ENCODE measurements around the gene NGEF. TPM values are rescaled to one million over a fixed set of nuclear protein-coding genes. Genes with fewer than 3 reads are reported as not detected.

The NGEF gene
- total RNA-seq, 1 experiment from 2014 or later, result 1.9 TPM

- H3K14ac ChIP-seq (ENCODE audit: insufficient read depth, low read length), result no peak overlapping the region
- no peaks in the 10 kb centered on the region for H4K20me1 ChIP-seq (ENCODE audit: control insufficient read depth, insufficient read depth, insufficient read length)
- H4K5ac ChIP-seq (ENCODE audit: insufficient read length, low read depth, low read length), result no peak overlapping the region
- H3K23me2 ChIP-seq (ENCODE audit: insufficient read length, low read depth, low read length, poor library complexity, severe bottlenecking), result no peaks in the 10 kb centered on the region
- no peak overlapping the region for H4K91ac ChIP-seq (ENCODE audit: insufficient read length, low read depth, low read length)
- Mint-ChIP-seq H3K4me3 (no peak overlapping the region), H3K27ac (no peak overlapping the region; a peak in 1 of 7 replicates), H3K36me3 (ENCODE audit: insufficient read depth in 1 of 3, low read depth in 3 of 3) (no peaks in the 10 kb centered on the region), H3K9me3 (no peaks in the 10 kb centered on the region), H3K27me3 (ENCODE audit: low read depth) (peaks cover 2% of the 10 kb centered on the region), H3K4me1 (no peaks in the 10 kb centered on the region)
- WGBS (ENCODE audit: extremely low coverage, insufficient read length, low lambda C conversion rate), result no CpG with 5 or more reads among the region's 6 CpGs
- no peaks in the 10 kb centered on the region for H3K9me3 ChIP-seq (ENCODE audit: control insufficient read depth, low read depth, low read length)
- no peak overlapping the region for H4K8ac ChIP-seq (replicated peaks; ENCODE audit: insufficient read length, low read depth, low read length)
- H3K9ac ChIP-seq (ENCODE audit: extremely low read depth, insufficient read length, low read length), result no peak overlapping the region
- DNase-seq, result peak; percentile 13
- TF ChIP-seq, protein P1, sequence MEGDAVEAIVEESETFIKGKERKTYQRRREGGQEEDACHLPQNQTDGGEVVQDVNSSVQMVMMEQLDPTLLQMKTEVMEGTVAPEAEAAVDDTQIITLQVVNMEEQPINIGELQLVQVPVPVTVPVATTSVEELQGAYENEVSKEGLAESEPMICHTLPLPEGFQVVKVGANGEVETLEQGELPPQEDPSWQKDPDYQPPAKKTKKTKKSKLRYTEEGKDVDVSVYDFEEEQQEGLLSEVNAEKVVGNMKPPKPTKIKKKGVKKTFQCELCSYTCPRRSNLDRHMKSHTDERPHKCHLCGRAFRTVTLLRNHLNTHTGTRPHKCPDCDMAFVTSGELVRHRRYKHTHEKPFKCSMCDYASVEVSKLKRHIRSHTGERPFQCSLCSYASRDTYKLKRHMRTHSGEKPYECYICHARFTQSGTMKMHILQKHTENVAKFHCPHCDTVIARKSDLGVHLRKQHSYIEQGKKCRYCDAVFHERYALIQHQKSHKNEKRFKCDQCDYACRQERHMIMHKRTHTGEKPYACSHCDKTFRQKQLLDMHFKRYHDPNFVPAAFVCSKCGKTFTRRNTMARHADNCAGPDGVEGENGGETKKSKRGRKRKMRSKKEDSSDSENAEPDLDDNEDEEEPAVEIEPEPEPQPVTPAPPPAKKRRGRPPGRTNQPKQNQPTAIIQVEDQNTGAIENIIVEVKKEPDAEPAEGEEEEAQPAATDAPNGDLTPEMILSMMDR (conservative IDR thresholded peaks at IDR 0.05), result no peak
- no peak overlapping the region for H2AK5ac ChIP-seq (ENCODE audit: insufficient read length, low read length)
- H2BK5ac ChIP-seq (ENCODE audit: insufficient read length, low read length), result no peak overlapping the region
- H3T11ph ChIP-seq (ENCODE audit: low read length), result no peak overlapping the region
- no peaks in the 10 kb centered on the region for H3K4me1 ChIP-seq (ENCODE audit: insufficient read depth, low read length)
- H2BK120ac ChIP-seq (ENCODE audit: low read depth, low read length, poor library complexity, severe bottlenecking), result no peak overlapping the region
- H3K27ac ChIP-seq (ENCODE audit: insufficient read length, low read depth, low read length), result no peak overlapping the region
- H3K4ac ChIP-seq (ENCODE audit: low read depth, low read length), result no peak overlapping the region
- H3K18ac ChIP-seq (ENCODE audit: insufficient read length, low read depth, low read length), result no peak overlapping the region
- no peak overlapping the region for H3K23ac ChIP-seq (ENCODE audit: insufficient read length, low read depth, low read length)
- no peak overlapping the region for H2BK12ac ChIP-seq (ENCODE audit: insufficient read length, low read depth, low read length)
- H3K27me3 ChIP-seq (ENCODE audit: insufficient read depth, low read length), result no peaks in the 10 kb centered on the region
- H2BK20ac ChIP-seq (ENCODE audit: low read depth, low read length, poor library complexity, severe bottlenecking), result no peak overlapping the region
- H2BK15ac ChIP-seq (ENCODE audit: low read depth, low read length), result no peak overlapping the region
- no peak overlapping the region for H3K4me2 ChIP-seq (ENCODE audit: insufficient read depth, insufficient read length, low read length)
- H3K79me2 ChIP-seq (ENCODE audit: insufficient read depth, low read length), result no peaks in the 10 kb centered on the region
- no peaks in the 10 kb centered on the region for H3K79me1 ChIP-seq (ENCODE audit: insufficient read depth, low read depth, low read length, poor library complexity, severe bottlenecking)
- H2AFZ ChIP-seq (ENCODE audit: low read length), result no peak overlapping the region
- no peak overlapping the region for H3K56ac ChIP-seq (ENCODE audit: insufficient read length, low read depth, low read length)
Observed at GRCh38 chr2:233005096-233005495, 8.0 kb downstream of the NGEF start.

Data from H9 (cell line).